Tibial nerve (tissue), 4 donors: ENCODE results near the gene IL6. TPM values are rescaled to one million over a fixed set of nuclear protein-coding genes. Genes with fewer than 3 reads are reported as not detected.
"Not testable (repeated sequence)": the region's sequence is repeated elsewhere in the genome, so short reads cannot be mapped to it uniquely, and the experiment has no call there.

Source experiments
- DNase-seq, 2 donors: peaks; one replicate each; pipeline ENCODE4 v3.0.0-alpha.2; 2019; ENCODE audit warnings: low spot score in 2 of 2
- H3K27ac ChIP-seq, 4 donors: fragments of 200-600 bp; sonication (generic) in 3 of 4; one replicate each; pipeline ENCODE4 v1.5.1; 2017 to 2019; ENCODE audit warnings: mild to moderate bottlenecking in 1 of 4
- H3K27me3 ChIP-seq, 2 donors: fragments of 200-600 bp; sonication (generic) in 1 of 2; one replicate each; pipeline versions ENCODE4 v1.5.1 to v1.6.0; 2017 to 2019
- H3K36me3 ChIP-seq, 3 donors: fragments of 200-600 bp; sonication (generic); one replicate each; pipeline ENCODE4 v1.5.1; 2018 to 2019
- H3K4me1 ChIP-seq, 4 donors: fragments of 200-600 bp; sonication (generic) in 3 of 4; one replicate each; pipeline ENCODE4 v1.5.1; 2017 to 2019
- H3K4me3 ChIP-seq, 4 donors: fragments of 200-600 bp; sonication (generic) in 3 of 4; one replicate each; pipeline ENCODE4 v1.5.1; 2017 to 2019; ENCODE audit warnings: mild to moderate bottlenecking in 1 of 4, moderate library complexity in 1 of 4
- H3K9me3 ChIP-seq, 4 donors: fragments of 200-600 bp; sonication (generic) in 3 of 4; one replicate each; pipeline ENCODE4 v1.5.1; 2017 to 2019
- EP300 ChIP-seq, 2 donors: sonication (generic); formaldehyde crosslinking; IDR thresholded peaks; one replicate each; pipeline ENCODE4 v1.6.1; 2017; ENCODE audit warnings: antibody characterized with exemption in 2 of 2, mild to moderate bottlenecking in 1 of 2
- POLR2A ChIP-seq, 2 donors: fragments of 450-650 bp; IDR thresholded peaks; one replicate each; pipeline ENCODE4 v1.6.1; 2017; ENCODE audit warnings: antibody characterized with exemption in 2 of 2, mild to moderate bottlenecking in 2 of 2, moderate library complexity in 2 of 2
- WGBS, 2 donors: methylation state at CpG; one replicate each; pipeline ENCODE4 v1.1.5; 2018; 5-methylcytosine and 5-hydroxymethylcytosine counted together
- total RNA-seq, 4 donors: library from RNA; depleted of rRNA; stranded (reverse); fragments of >200 nt; gene quantifications; one replicate each; pipeline ENCODE4 v1.1.0, GENCODE V29; 2016
- TF ChIP-seq, protein P1 (sequence below), 5 experiments: fragments of 200-600 bp in 3 of 5; fragments of 450-650 bp in 2 of 5; sonication (generic) in 3 of 5; IDR thresholded peaks; one replicate each; pipeline ENCODE4 v1.5.1; 2016 to 2019; ENCODE audit warnings: antibody characterized with exemption in 5 of 5, mild to moderate bottlenecking in 3 of 5, moderate library complexity in 2 of 5

The IL6 gene
- total RNA-seq, 4 donors from 2014 or later, result 3.3 to 16.4 (median 6.3) TPM; not detected in 1

DNA sequence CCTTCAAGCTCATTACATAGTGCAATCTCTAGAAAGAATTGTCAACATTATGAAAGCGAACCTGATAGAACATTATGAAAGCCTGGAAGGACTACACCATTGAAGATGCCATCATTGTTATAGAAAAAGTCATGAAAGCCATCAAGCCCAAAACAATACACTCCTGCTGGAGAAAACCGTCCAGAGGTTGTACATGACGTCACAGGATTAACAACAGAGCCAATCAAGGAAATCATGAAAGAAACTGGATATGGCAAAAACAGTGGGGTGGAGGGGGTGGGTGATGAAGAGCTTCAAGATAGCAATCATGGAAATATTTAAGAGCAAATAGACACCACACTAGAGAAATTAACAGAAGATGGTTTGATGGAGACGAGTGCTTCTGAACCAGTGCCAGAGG is 50.0 kb downstream of the IL6 start:
- Histone ChIP-seq H3K36me3 (no peaks in the 10 kb centered on the region), H3K27ac (no peak overlapping the region)
- WGBS, 2 donors, result 66 to 73% methylated on average over 4 of the region's 4 CpGs

GRCh38 chr7:22779730-22780323 is 52.8 kb downstream of the IL6 start:
- not testable (repeated sequence) for H3K27ac ChIP-seq, H3K4me3 ChIP-seq, H3K27me3 ChIP-seq, H3K36me3 ChIP-seq, H3K9me3 ChIP-seq, DNase-seq
- H3K4me1 ChIP-seq, result peaks cover 0 to 16% (median 0%) of the 10 kb centered on the region in 4 donors
- WGBS, 2 donors, result 73 to 81% methylated on average over 4 of the region's 4 CpGs

More for the DNA sequence above, 50.0 kb downstream of the IL6 start:
- Histone ChIP-seq H3K27me3 (no peaks in the 10 kb centered on the region), H3K9me3 (no peaks in the 10 kb centered on the region), H3K4me1 (peaks cover 0 to 16% (median 0%) of the 10 kb centered on the region in 4 donors), H3K4me3 (no peak overlapping the region)
- no peak for TF ChIP-seq POLR2A (IDR thresholded peaks at IDR 0.05)
- TF ChIP-seq, protein P1, sequence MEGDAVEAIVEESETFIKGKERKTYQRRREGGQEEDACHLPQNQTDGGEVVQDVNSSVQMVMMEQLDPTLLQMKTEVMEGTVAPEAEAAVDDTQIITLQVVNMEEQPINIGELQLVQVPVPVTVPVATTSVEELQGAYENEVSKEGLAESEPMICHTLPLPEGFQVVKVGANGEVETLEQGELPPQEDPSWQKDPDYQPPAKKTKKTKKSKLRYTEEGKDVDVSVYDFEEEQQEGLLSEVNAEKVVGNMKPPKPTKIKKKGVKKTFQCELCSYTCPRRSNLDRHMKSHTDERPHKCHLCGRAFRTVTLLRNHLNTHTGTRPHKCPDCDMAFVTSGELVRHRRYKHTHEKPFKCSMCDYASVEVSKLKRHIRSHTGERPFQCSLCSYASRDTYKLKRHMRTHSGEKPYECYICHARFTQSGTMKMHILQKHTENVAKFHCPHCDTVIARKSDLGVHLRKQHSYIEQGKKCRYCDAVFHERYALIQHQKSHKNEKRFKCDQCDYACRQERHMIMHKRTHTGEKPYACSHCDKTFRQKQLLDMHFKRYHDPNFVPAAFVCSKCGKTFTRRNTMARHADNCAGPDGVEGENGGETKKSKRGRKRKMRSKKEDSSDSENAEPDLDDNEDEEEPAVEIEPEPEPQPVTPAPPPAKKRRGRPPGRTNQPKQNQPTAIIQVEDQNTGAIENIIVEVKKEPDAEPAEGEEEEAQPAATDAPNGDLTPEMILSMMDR (IDR thresholded peaks at IDR 0.05), result no peak
- no peak for TF ChIP-seq EP300 (IDR thresholded peaks at IDR 0.05)
- DNase-seq, result no peak

- H3K9me3 ChIP-seq, result no peaks in the 10 kb centered on the region
- no peak overlapping the region for H3K4me3 ChIP-seq
- no peak for DNase-seq
- peaks cover 0 to 16% (median 0%) of the 10 kb centered on the region in 4 donors for H3K4me1 ChIP-seq
- no peak for TF ChIP-seq POLR2A (IDR thresholded peaks at IDR 0.05)
- TF ChIP-seq, protein P1 (IDR thresholded peaks at IDR 0.05), result no peak
- peak in 1 of 2 donors; percentile 15 for TF ChIP-seq EP300 (IDR thresholded peaks at IDR 0.05)
- WGBS, 2 donors, result 54 to 65% methylated on average over 5 of the region's 5 CpGs
- no peaks in the 10 kb centered on the region for H3K36me3 ChIP-seq
- peak overlapping the region in 2 of 4 donors; percentile 25 to 55 for H3K27ac ChIP-seq
- no peaks in the 10 kb centered on the region for H3K27me3 ChIP-seq
These were observed 54.3 kb downstream of the IL6 start for GRCh38 chr7:22781230-22781711.

Other genes starting within 250 kb of the IL6 start
- gene STEAP1B, start 227.0 kb upstream of the IL6 start, total RNA-seq, result 10 to 100 TPM in 2 of 4 donors, 1 to 10 TPM in 2; 4.2 to 20.5 (median 14.0) TPM
- gene TOMM7, start 95.6 kb downstream of the IL6 start, total RNA-seq, result 100 to 1,000 TPM; 133 to 211 (median 177) TPM